Spleen (tissue), 13 donors: ENCODE data around the gene RAB1B. TPM values are rescaled to one million over a fixed set of nuclear protein-coding genes. Genes with fewer than 3 reads are reported as not detected.

ENCODE experiments used
- DNase-seq: peaks from one replicate; pipeline ENCODE4 v3.0.0-alpha.2; 2020
- H3K27ac ChIP-seq, 8 donors: fragments of 200-600 bp; sonication (generic) in 7 of 8; 1 replicate in 4 of 8; 2 replicates in 4 of 8; pipeline versions ENCODE4 v1.5.0 to v1.8.0; 2016 to 2021; ENCODE audit warnings: inconsistent platforms in 4 of 8, mild to moderate bottlenecking in 4 of 8, moderate library complexity in 1 of 8
- H3K27me3 ChIP-seq, 7 donors: fragments of 200-600 bp; sonication (generic) in 6 of 7; replicated peaks in 1 of 7; 1 replicate in 4 of 7; 2 replicates in 3 of 7; pipeline versions ENCODE4 v1.5.0 to v1.8.0; 2016 to 2021; ENCODE audit warnings: inconsistent platforms in 3 of 7, mild to moderate bottlenecking in 1 of 7
- H3K36me3 ChIP-seq, 6 donors: fragments of 200-600 bp; sonication (generic) in 5 of 6; 1 replicate in 4 of 6; 2 replicates in 2 of 6; pipeline versions ENCODE4 v1.5.0 to v1.8.0; 2016 to 2021; ENCODE audit warnings: inconsistent platforms in 2 of 6
- H3K4me1 ChIP-seq, 6 donors: fragments of 200-600 bp; sonication (generic) in 5 of 6; 1 replicate in 3 of 6; 2 replicates in 3 of 6; pipeline versions ENCODE4 v1.5.0 to v1.8.0; 2016 to 2021; ENCODE audit warnings: inconsistent platforms in 3 of 6
- H3K4me3 ChIP-seq, 8 donors: fragments of 200-600 bp; sonication (generic) in 7 of 8; 1 replicate in 4 of 8; 2 replicates in 4 of 8; pipeline versions ENCODE4 v1.5.0 to v1.8.0; 2016 to 2021; ENCODE audit warnings: inconsistent platforms in 4 of 8, mild to moderate bottlenecking in 4 of 8, moderate library complexity in 2 of 8
- H3K9me3 ChIP-seq, 8 donors: fragments of 200-600 bp; sonication (generic) in 7 of 8; 1 replicate in 4 of 8; 2 replicates in 4 of 8; pipeline versions ENCODE4 v1.5.0 to v1.8.0; 2016 to 2021; ENCODE audit warnings: inconsistent platforms in 4 of 8
- POLR2A ChIP-seq, 3 donors: fragments of 450-650 bp; IDR thresholded peaks; one replicate each; pipeline ENCODE4 v1.5.1; 2017; ENCODE audit warnings: antibody characterized with exemption in 3 of 3, mild to moderate bottlenecking in 1 of 3
- POLR2AphosphoS5 ChIP-seq, 3 donors: sonication (generic); formaldehyde crosslinking; IDR thresholded peaks; one replicate each; pipeline ENCODE4 v1.5.1; 2017; ENCODE audit warnings: antibody characterized with exemption in 3 of 3
- WGBS, 5 donors: extraction: QIAGEN DNeasy Blood & Tissue Kit in 3 of 5; methylation state at CpG; one replicate each; pipeline versions ENCODE4 v1.1.5 to v1.1.7; 2013 to 2018; 5-methylcytosine and 5-hydroxymethylcytosine counted together
- intact Hi-C: fragments of 100-400 bp; cut with DNase I; formaldehyde crosslinking; loops from one replicate; pipeline ENCODE4 v1.15.0; 2023; ENCODE audit warnings: low total_unique reads
- long read RNA-seq, 2 donors: transcript quantifications; one replicate each; lab custom pipeline, GENCODE V29; 2026
- polyA plus RNA-seq, 3 donors: library from polyadenylated mRNA; stranded (reverse); fragments of 200-250 nt; gene quantifications; one replicate each; pipeline ENCODE4 v1.2.1, GENCODE V29; 2013
- total RNA-seq, 7 donors: library from RNA; depleted of rRNA in 3 of 7; stranded (reverse); fragments of >200 nt in 3 of 7; fragmentation: NEBNext Ultra II Directional in 4 of 7; extraction: Animal tissue kit (Norgen Biotek cat#: 25700) in 4 of 7; gene quantifications; one replicate each; pipeline versions ENCODE4 v1.1.0 to v1.2.1, GENCODE V29; 2016 to 2021
- TF ChIP-seq, protein P1 (sequence below), 11 experiments: fragments of 200-600 bp in 7 of 11; fragments of 450-650 bp in 4 of 11; sonication (generic) in 4 of 11; IDR thresholded peaks in 8 of 11; conservative IDR thresholded peaks in 3 of 11; 1 replicate in 7 of 11; 2 replicates in 4 of 11; pipeline versions ENCODE4 v1.4.0 to v1.8.0; 2016 to 2021; ENCODE audit warnings: antibody characterized with exemption in 11 of 11, inconsistent platforms in 4 of 11, mild to moderate bottlenecking in 1 of 11
- donor health status: healthy with polysubstance abuse.
- donor health status: DM: no; HTN: no; CAD: no; lungs with moderate emphysema.
- donor health status: DM: no; HTN: no; CAD: no.
- donor health status: Bipolar disorder and iron deficiency.
- donor health status: healthy.
- donor health status: DM: no; HTN: no; CAD: no.
- donor health status: DM: yes; HTN: yes; CAD: no.

Gene RAB1B
- 100 to 1,000 TPM; 101 to 130 (median 123) TPM for total RNA-seq
- polyA plus RNA-seq = 100 to 1,000 TPM in 1 of 3 donors, 10 to 100 TPM in 2; 66.8 to 150 (median 77.0) TPM
- long read RNA-seq, donor 1, transcript RAB1B-201 (6 exons, 2,007 nt) = major isoform, 54 of 68 reads
- long read RNA-seq, donor 1, partial matches to known transcripts = 14 of 68 reads
- long read RNA-seq, donor 1, other reads (novel, unspliced or antisense) = 0 of 68 reads
- long read RNA-seq, donor 2, transcript RAB1B-201 (6 exons, 2,007 nt) = major isoform, 51 of 56 reads
- long read RNA-seq, donor 2, partial matches to known transcripts = 5 of 56 reads
- long read RNA-seq, donor 2, other reads (novel, unspliced or antisense) = 0 of 56 reads

DNA sequence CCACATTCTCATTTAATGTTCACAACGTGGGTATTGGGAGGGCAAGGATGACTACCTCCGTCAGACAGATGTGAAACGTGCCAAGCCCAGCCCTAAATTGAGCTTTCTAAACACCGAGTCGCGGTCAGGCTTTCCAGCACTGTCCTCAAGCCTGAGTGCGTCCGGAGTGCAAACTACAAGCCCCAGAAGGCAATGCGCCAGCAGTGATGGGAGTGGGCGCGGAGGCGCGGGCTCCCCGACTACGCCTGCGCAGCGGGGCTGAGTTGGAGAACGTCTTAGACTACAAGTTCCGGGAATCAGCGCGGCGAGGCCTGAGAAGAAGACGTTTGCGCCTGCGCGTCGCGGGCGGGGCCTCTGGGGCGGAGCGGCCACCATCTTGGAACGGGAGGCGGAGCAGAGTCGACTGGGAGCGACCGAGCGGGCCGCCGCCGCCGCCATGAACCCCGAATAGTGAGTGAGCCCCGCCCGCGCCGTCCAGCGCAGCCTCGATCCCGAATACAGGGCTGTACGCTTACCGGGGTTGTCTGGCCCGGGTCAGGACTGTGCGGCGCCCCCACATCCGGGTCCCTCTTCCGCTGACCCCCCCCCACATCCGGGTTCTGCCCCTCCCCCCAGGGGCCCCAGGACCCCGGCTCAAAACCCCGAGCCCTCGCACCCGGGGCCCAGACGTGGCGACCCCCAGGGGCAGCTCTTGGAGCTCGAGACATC lies at the start of gene RAB1B:
RAB1B (plus strand) TSS at position 396 of the 708 bp plus-strand sequence; CDS start at position 437, 41 bp downstream.
- intact Hi-C loops = no loop called here
- 0 to 1% (median 0%) methylated on average over 37 to 64 of the region's 64 CpGs for WGBS, 5 donors
- Histone ChIP-seq H3K27me3 (no peaks in the 10 kb centered on the region), H3K4me1 (peaks cover 17 to 67% (median 56%) of the 10 kb centered on the region in 6 donors), H3K4me3 (peak within 1 kb of the TSS; percentile 82 to 99 (median 90)), H3K27ac (peak within 1 kb of the TSS; percentile 94 to 99 (median 96)), H3K9me3 (no peaks in the 10 kb centered on the region), H3K36me3 (peaks cover 0 to 64% (median 26%) of the 10 kb centered on the region in 6 donors)
- DNase-seq = peak; percentile 100
- TF ChIP-seq POLR2A (IDR thresholded peaks at IDR 0.05) (peak in 1 of 3 donors; percentile 57), POLR2AphosphoS5 (IDR thresholded peaks at IDR 0.05) (peak; percentile 90 to 96 (median 95))
- TF ChIP-seq, protein P1, sequence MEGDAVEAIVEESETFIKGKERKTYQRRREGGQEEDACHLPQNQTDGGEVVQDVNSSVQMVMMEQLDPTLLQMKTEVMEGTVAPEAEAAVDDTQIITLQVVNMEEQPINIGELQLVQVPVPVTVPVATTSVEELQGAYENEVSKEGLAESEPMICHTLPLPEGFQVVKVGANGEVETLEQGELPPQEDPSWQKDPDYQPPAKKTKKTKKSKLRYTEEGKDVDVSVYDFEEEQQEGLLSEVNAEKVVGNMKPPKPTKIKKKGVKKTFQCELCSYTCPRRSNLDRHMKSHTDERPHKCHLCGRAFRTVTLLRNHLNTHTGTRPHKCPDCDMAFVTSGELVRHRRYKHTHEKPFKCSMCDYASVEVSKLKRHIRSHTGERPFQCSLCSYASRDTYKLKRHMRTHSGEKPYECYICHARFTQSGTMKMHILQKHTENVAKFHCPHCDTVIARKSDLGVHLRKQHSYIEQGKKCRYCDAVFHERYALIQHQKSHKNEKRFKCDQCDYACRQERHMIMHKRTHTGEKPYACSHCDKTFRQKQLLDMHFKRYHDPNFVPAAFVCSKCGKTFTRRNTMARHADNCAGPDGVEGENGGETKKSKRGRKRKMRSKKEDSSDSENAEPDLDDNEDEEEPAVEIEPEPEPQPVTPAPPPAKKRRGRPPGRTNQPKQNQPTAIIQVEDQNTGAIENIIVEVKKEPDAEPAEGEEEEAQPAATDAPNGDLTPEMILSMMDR (IDR thresholded peaks at IDR 0.05 in 8 of 11, conservative IDR thresholded peaks at IDR 0.05 in 3 of 11) = peak in 1 of 11 experiments; percentile 9

DNA sequence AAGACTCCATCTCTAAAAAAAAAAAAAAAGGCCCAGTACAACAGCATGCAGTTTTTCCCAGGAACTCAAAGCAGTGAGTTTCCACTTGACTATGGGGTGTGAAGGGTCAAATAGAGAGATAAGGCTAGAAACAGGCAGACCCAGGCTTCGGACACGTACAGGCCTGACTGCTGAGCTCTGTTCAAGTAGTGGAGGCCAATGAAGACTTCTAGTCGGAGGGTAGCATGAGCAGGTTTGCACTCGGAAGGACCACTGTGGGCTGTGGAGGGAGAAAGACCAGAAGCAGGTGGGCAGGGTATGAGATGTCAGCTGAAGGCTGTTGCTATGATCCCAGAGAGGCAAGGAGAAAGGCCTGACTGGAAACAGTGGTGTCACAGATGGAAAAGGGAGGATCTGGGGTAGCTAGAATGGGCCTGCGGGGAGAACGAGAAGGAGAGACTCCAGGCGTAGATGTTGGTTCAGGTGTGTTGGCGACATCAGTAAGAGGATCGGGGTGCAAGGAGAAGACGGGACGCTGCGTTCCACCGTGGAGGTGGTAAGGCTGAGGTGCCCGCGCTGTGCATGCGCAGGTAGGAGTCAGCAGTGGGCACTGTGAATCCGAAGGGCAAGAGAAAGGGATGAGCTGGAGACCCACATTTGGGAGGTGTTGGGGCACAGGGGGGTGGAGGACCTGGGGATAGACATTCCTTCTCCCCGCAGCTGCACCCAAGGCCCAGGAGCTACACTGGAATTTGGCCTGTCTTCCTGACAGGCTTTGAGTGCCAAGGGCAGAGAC lies 49.4 kb upstream of the RAB1B start:
- no peak for DNase-seq
- H3K9me3 ChIP-seq = no peaks in the 10 kb centered on the region
- intact Hi-C loops = no loop called here
- H3K27me3 ChIP-seq = no peaks in the 10 kb centered on the region
- H3K4me1 ChIP-seq = peaks cover 0 to 17% (median 12%) of the 10 kb centered on the region in 6 donors
- 93 to 98% (median 96%) methylated on average over 18 of the region's 18 CpGs for WGBS, 5 donors
- peak in 1 of 3 donors; percentile 58 for TF ChIP-seq POLR2AphosphoS5 (IDR thresholded peaks at IDR 0.05)
- TF ChIP-seq, protein P1 (IDR thresholded peaks at IDR 0.05 in 8 of 11, conservative IDR thresholded peaks at IDR 0.05 in 3 of 11) = no peak
- peaks cover 3 to 89% (median 68%) of the 10 kb centered on the region in 6 donors for H3K36me3 ChIP-seq
- no peak overlapping the region for H3K27ac ChIP-seq
- H3K4me3 ChIP-seq = no peak overlapping the region

DNA sequence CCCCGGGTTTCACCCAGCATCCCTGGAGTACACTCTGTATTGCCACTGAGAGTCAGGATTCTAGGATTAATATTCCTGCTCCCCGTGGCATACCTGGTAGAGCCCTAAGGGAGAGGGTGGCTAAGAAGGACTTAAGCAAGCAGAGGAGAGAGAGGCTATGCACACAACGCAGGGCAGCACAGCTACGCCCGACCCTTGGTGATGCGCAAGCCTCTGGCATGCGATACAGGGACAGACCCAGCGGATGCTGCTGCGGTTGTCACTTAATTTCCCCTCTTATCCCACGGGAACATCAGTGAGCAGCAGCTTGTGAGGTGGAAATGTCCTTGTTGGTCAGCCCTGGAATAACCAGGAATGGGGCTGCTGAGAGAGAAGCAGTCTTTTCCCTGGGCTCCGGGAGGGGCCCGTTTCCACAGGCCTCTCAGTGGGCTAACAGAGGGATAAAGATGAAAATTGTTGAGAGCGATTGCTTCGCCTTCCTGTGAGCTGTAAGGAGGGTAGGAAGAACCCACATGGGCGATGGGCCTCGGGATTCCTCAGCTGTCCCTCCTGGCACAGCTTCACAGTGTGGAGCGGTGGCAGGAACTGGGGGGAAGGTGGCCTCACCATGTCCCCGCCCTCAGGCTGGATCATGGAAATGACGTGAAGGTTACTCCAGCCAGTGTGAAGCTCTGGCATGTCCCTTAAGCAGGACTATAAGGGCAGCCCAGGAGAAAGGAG lies 48.4 kb upstream of the RAB1B start:
- Histone ChIP-seq H3K4me3 (no peak overlapping the region), H3K36me3 (peaks cover 3 to 90% (median 72%) of the 10 kb centered on the region in 6 donors), H3K4me1 (peaks cover 0 to 17% (median 12%) of the 10 kb centered on the region in 6 donors), H3K27ac (no peak overlapping the region), H3K9me3 (no peaks in the 10 kb centered on the region), H3K27me3 (no peaks in the 10 kb centered on the region)
- intact Hi-C loops = loop anchor here (5.0 kb wide), 1 partner anchor 62 kb away; no protein-coding TSS in a partner anchor
- DNase-seq = no peak
- 83 to 91% (median 88%) methylated on average over 18 to 19 of the region's 19 CpGs for WGBS, 5 donors
- TF ChIP-seq POLR2A (IDR thresholded peaks at IDR 0.05) = no peak
- peak in 1 of 3 donors; percentile 32 for TF ChIP-seq POLR2AphosphoS5 (IDR thresholded peaks at IDR 0.05)

DNA sequence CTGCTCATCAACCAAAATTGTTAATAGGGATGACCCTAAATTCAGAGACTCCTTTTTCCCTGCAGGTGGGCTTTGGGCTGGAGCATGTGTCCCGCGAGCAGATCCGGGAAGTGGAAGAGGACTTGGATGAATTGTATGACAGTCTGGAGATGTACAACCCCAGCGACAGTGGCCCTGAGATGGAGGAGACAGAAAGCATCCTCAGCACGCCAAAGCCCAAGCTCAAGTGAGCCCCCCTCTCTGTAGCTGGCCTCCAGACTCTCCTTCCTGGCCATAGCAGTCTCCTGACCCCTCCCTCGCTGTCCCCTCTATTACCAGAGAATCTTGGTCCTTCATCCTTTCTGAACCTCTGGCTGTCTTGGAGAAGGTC lies 47.9 kb upstream of the RAB1B start:
- Histone ChIP-seq H3K4me3 (no peak overlapping the region), H3K9me3 (no peaks in the 10 kb centered on the region), H3K36me3 (peaks cover 3 to 90% (median 70%) of the 10 kb centered on the region in 6 donors), H3K27me3 (no peaks in the 10 kb centered on the region), H3K4me1 (peaks cover 0 to 17% (median 12%) of the 10 kb centered on the region in 6 donors), H3K27ac (no peak overlapping the region)
- no peak for DNase-seq
- WGBS, 5 donors = 91 to 96% (median 94%) methylated on average over 6 of the region's 6 CpGs
- TF ChIP-seq, protein P1 (IDR thresholded peaks at IDR 0.05 in 8 of 11, conservative IDR thresholded peaks at IDR 0.05 in 3 of 11) = no peak
- no peak for TF ChIP-seq POLR2A (IDR thresholded peaks at IDR 0.05)
- no peak for TF ChIP-seq POLR2AphosphoS5 (IDR thresholded peaks at IDR 0.05)
- intact Hi-C loops = loop anchor here (5.0 kb wide), 1 partner anchor 62 kb away; no protein-coding TSS in a partner anchor
